Measurements from ENCODE around the gene C2orf72. TPM values are rescaled to one million over a fixed set of nuclear protein-coding genes. Genes with fewer than 3 reads are reported as not detected.
A peak's percentile ranks its signal among the peaks of the same experiment; 100 is the strongest.

Gene C2orf72
- total RNA-seq, 2 donors from 2014 or later, result 1.8 to 3.9 TPM

GRCh38 chr2:231057590-231057989 is 20.3 kb downstream of the C2orf72 start:
- peaks cover 4% of the 10 kb centered on the region for H3K27me3 ChIP-seq (ENCODE audit: control insufficient read depth, insufficient read depth, low read length, poor library complexity, severe bottlenecking)
- peaks cover 36% of the 10 kb centered on the region for H3K36me3 ChIP-seq (ENCODE audit: control insufficient read depth, insufficient read depth, low read length)
- Mint-ChIP-seq H3K4me3 (peak overlapping the region; percentile 82), H3K9me3 (no peaks in the 10 kb centered on the region), H3K27ac (peak overlapping the region; percentile 37), H3K36me3 (ENCODE audit: low read depth) (peaks cover 16% of the 10 kb centered on the region), H3K4me1 (peaks cover 17% of the 10 kb centered on the region), H3K27me3 (ENCODE audit: insufficient read depth) (peaks cover 20% of the 10 kb centered on the region)
- no peaks in the 10 kb centered on the region for H3K4me1 ChIP-seq (ENCODE audit: control insufficient read depth, insufficient read depth, low read length)
- H3K9me3 ChIP-seq (ENCODE audit: control insufficient read depth, low read length), result no peaks in the 10 kb centered on the region
- WGBS, 2 experiments (ENCODE audit: insufficient coverage in 1 of 2, insufficient read length in 1 of 2), result 6 to 7% methylated on average over 6 to 10 of the region's 10 CpGs
- H3K9ac ChIP-seq (ENCODE audit: extremely low read depth, low read length, poor library complexity, severe bottlenecking), result peak overlapping the region; percentile 97
- DNase-seq, result no peak
- no peak for TF ChIP-seq CTCF (conservative IDR thresholded peaks at IDR 0.05)
- H3K27ac ChIP-seq (ENCODE audit: low read depth, low read length), result no peak overlapping the region
- H3K4me3 ChIP-seq (ENCODE audit: low read length), result peak overlapping the region; percentile 94

GRCh38 chr2:231058761-231059550 is 21.6 kb downstream of the C2orf72 start:
- no peaks in the 10 kb centered on the region for H3K27me3 ChIP-seq (ENCODE audit: control insufficient read depth, insufficient read depth, low read length, poor library complexity, severe bottlenecking)
- H3K4me1 ChIP-seq (ENCODE audit: control insufficient read depth, insufficient read depth, low read length), result no peaks in the 10 kb centered on the region
- Mint-ChIP-seq H3K27me3 (ENCODE audit: insufficient read depth) (peaks cover 7% of the 10 kb centered on the region), H3K36me3 (ENCODE audit: low read depth) (peaks cover 30% of the 10 kb centered on the region), H3K27ac (peak overlapping the region; percentile 10), H3K4me1 (peaks cover 17% of the 10 kb centered on the region), H3K4me3 (peak overlapping the region; percentile 82), H3K9me3 (no peaks in the 10 kb centered on the region)
- peak overlapping the region; percentile 94 for H3K4me3 ChIP-seq (ENCODE audit: low read length)
- TF ChIP-seq CTCF (conservative IDR thresholded peaks at IDR 0.05), result no peak
- peaks cover 49% of the 10 kb centered on the region for H3K36me3 ChIP-seq (ENCODE audit: control insufficient read depth, insufficient read depth, low read length)
- H3K9ac ChIP-seq (ENCODE audit: extremely low read depth, low read length, poor library complexity, severe bottlenecking), result no peak overlapping the region
- no peak overlapping the region for H3K27ac ChIP-seq (ENCODE audit: low read depth, low read length)
- no peak for DNase-seq
- 90% methylated on average over 3 of the region's 4 CpGs for WGBS, 2 experiments (ENCODE audit: insufficient coverage in 1 of 2, insufficient read length in 1 of 2)
- H3K9me3 ChIP-seq (ENCODE audit: control insufficient read depth, low read length), result no peaks in the 10 kb centered on the region

- H3K27me3 Mint-ChIP-seq (ENCODE audit: insufficient read depth), result peaks cover 3% of the 10 kb centered on the region
- no peak overlapping the region for H3K9ac ChIP-seq (ENCODE audit: extremely low read depth, low read length, poor library complexity, severe bottlenecking)
These were observed 22.4 kb downstream of the C2orf72 start for GRCh38 chr2:231059756-231060155.

More at GRCh38 chr2:231059756-231060155, 22.4 kb downstream of the C2orf72 start:
- H3K27me3 ChIP-seq (ENCODE audit: control insufficient read depth, insufficient read depth, low read length, poor library complexity, severe bottlenecking), result no peaks in the 10 kb centered on the region
- 94% methylated on average over 2 of the region's 2 CpGs; no CpG with 5 or more reads in 1 of the 2 experiments for WGBS, 2 experiments (ENCODE audit: insufficient coverage in 1 of 2, insufficient read length in 1 of 2)
- no peak for DNase-seq
- H3K27ac ChIP-seq (ENCODE audit: low read depth, low read length), result no peak overlapping the region
- H3K9me3 ChIP-seq (ENCODE audit: control insufficient read depth, low read length), result no peaks in the 10 kb centered on the region
- no peaks in the 10 kb centered on the region for H3K4me1 ChIP-seq (ENCODE audit: control insufficient read depth, insufficient read depth, low read length)
- H3K4me1 Mint-ChIP-seq, result peaks cover 17% of the 10 kb centered on the region
- H3K36me3 ChIP-seq (ENCODE audit: control insufficient read depth, insufficient read depth, low read length), result peaks cover 57% of the 10 kb centered on the region
- H3K4me3 Mint-ChIP-seq, result no peak overlapping the region
- H3K36me3 Mint-ChIP-seq (ENCODE audit: low read depth), result peaks cover 38% of the 10 kb centered on the region
- no peak overlapping the region for H3K27ac Mint-ChIP-seq
- H3K9me3 Mint-ChIP-seq, result no peaks in the 10 kb centered on the region
- no peak for TF ChIP-seq CTCF (conservative IDR thresholded peaks at IDR 0.05)
- H3K4me3 ChIP-seq (ENCODE audit: low read length), result no peak overlapping the region

All from endodermal cell (in vitro differentiated cells).